Stimulated activated effector memory CD8-positive, alpha-beta T cell treated with anti-CD3 and anti-CD28 coated beads, Interleukin-12 subunit alpha, Interleukin-12 subunit beta, amount 100 ng/mL, for 72 hours (primary cell): Measurements from ENCODE around the gene CAD.
"Not testable (repeated sequence)": the region's sequence is repeated elsewhere in the genome, so short reads cannot be mapped to it uniquely, and the experiment has no call there.

Source experiments
- ATAC-seq: fragments of 150-1000 bp; cut with Tn5 transposase; 2 replicates; pipeline ENCODE4 v1.10.0; 2021
- DNase-seq, 2 donors: peaks; one replicate each; pipeline ENCODE4 v3.0.0; 2021 to 2022; ENCODE audit warnings: low spot score in 2 of 2
- H3K27ac Mint-ChIP-seq: one replicate; pipeline ENCODE4 v1.8.0; 2022; ENCODE audit warnings: mild to moderate bottlenecking, mixed read lengths
- H3K36me3 Mint-ChIP-seq: one replicate; pipeline ENCODE4 v1.8.0; 2022; ENCODE audit warnings: mild to moderate bottlenecking, mixed read lengths
- H3K4me1 Mint-ChIP-seq: one replicate; pipeline ENCODE4 v1.8.0; 2022; ENCODE audit warnings: mixed read lengths
- H3K4me3 Mint-ChIP-seq: one replicate; pipeline ENCODE4 v1.8.0; 2022; ENCODE audit warnings: mild to moderate bottlenecking, mixed read lengths
- H3K9me3 Mint-ChIP-seq: one replicate; pipeline ENCODE4 v1.8.0; 2022; ENCODE audit warnings: mixed read lengths

Gene CAD

GRCh38 chr2:27217173-27218121 is at the start of gene CAD:
TSS of gene CAD (plus strand) at chr2:27217369. CDS start at chr2:27217552, 183 bp downstream.
- H3K4me1 Mint-ChIP-seq, result peaks cover 40% of the 10 kb centered on the region

GRCh38 chr2:27170581-27171337 is 46.4 kb upstream of the CAD start:
- Mint-ChIP-seq H3K4me1 (no peaks in the 10 kb centered on the region), H3K36me3 (no peaks in the 10 kb centered on the region), H3K9me3 (no peaks in the 10 kb centered on the region), H3K27ac (no peak overlapping the region), H3K4me3 (peak overlapping the region; percentile 6)
- ATAC-seq, result no peak
- no peak for DNase-seq

More at GRCh38 chr2:27217173-27218121, at the start of gene CAD:
- Mint-ChIP-seq H3K36me3 (peaks cover 90% of the 10 kb centered on the region), H3K27ac (peak within 1 kb of the TSS; percentile 97), H3K9me3 (no peaks in the 10 kb centered on the region), H3K4me3 (peak within 1 kb of the TSS; percentile 99)
- DNase-seq, result peak; percentile 74 to 90
- peak; percentile 91 for ATAC-seq

- no peaks in the 10 kb centered on the region for H3K36me3 Mint-ChIP-seq
- no peak overlapping the region for H3K4me3 Mint-ChIP-seq
- H3K27ac Mint-ChIP-seq, result no peak overlapping the region
- H3K9me3 Mint-ChIP-seq, result no peaks in the 10 kb centered on the region
- DNase-seq (no peak), ATAC-seq (no peak)
- H3K4me1 Mint-ChIP-seq, result no peaks in the 10 kb centered on the region
Observed at GRCh38 chr2:27171351-27171848, 45.8 kb upstream of the CAD start.

- no peaks in the 10 kb centered on the region for H3K9me3 Mint-ChIP-seq
- ATAC-seq, result no peak
- H3K4me1 Mint-ChIP-seq, result no peaks in the 10 kb centered on the region
- no peak overlapping the region for H3K27ac Mint-ChIP-seq
- no peak for DNase-seq
- H3K36me3 Mint-ChIP-seq, result no peaks in the 10 kb centered on the region
- no peak overlapping the region for H3K4me3 Mint-ChIP-seq
Observed at GRCh38 chr2:27174638-27175037, 42.5 kb upstream of the CAD start.

- H3K27ac Mint-ChIP-seq, result no peak overlapping the region
- H3K36me3 Mint-ChIP-seq, result no peaks in the 10 kb centered on the region
- ATAC-seq, result no peak
- no peak overlapping the region for H3K4me3 Mint-ChIP-seq
- H3K9me3 Mint-ChIP-seq, result no peaks in the 10 kb centered on the region
- H3K4me1 Mint-ChIP-seq, result no peaks in the 10 kb centered on the region
- DNase-seq, result no peak
Observed at GRCh38 chr2:27175330-27175729, 41.8 kb upstream of the CAD start.

GRCh38 chr2:27175781-27176180 is 41.4 kb upstream of the CAD start:
- not testable (repeated sequence) for ATAC-seq, H3K36me3 Mint-ChIP-seq, H3K9me3 Mint-ChIP-seq, H3K4me1 Mint-ChIP-seq, DNase-seq, H3K27ac Mint-ChIP-seq, H3K4me3 Mint-ChIP-seq

- no peak for DNase-seq
- no peaks in the 10 kb centered on the region for H3K9me3 Mint-ChIP-seq
- ATAC-seq, result no peak
- no peaks in the 10 kb centered on the region for H3K36me3 Mint-ChIP-seq
- H3K4me1 Mint-ChIP-seq, result no peaks in the 10 kb centered on the region
- no peak overlapping the region for H3K4me3 Mint-ChIP-seq
- no peak overlapping the region for H3K27ac Mint-ChIP-seq
Observed at GRCh38 chr2:27177441-27178351, 39.5 kb upstream of the CAD start.

- Mint-ChIP-seq H3K27ac (no peak overlapping the region), H3K4me1 (no peaks in the 10 kb centered on the region), H3K4me3 (no peak overlapping the region), H3K36me3 (no peaks in the 10 kb centered on the region), H3K9me3 (no peaks in the 10 kb centered on the region)
- no peak for ATAC-seq
- no peak for DNase-seq
Observed at GRCh38 chr2:27178469-27178868, 38.7 kb upstream of the CAD start.

GRCh38 chr2:27179344-27180000 is 37.7 kb upstream of the CAD start:
- H3K9me3 Mint-ChIP-seq, result no peaks in the 10 kb centered on the region
- DNase-seq (no peak), ATAC-seq (no peak)
- H3K4me1 Mint-ChIP-seq, result no peaks in the 10 kb centered on the region
- no peak overlapping the region for H3K27ac Mint-ChIP-seq
- no peak overlapping the region for H3K4me3 Mint-ChIP-seq
- H3K36me3 Mint-ChIP-seq, result no peaks in the 10 kb centered on the region

- H3K9me3 Mint-ChIP-seq, result no peaks in the 10 kb centered on the region
- no peak overlapping the region for H3K27ac Mint-ChIP-seq
- no peak for ATAC-seq
- no peaks in the 10 kb centered on the region for H3K36me3 Mint-ChIP-seq
- H3K4me1 Mint-ChIP-seq, result no peaks in the 10 kb centered on the region
- H3K4me3 Mint-ChIP-seq, result no peak overlapping the region
- DNase-seq, result no peak
Observed at GRCh38 chr2:27182346-27182745, 34.8 kb upstream of the CAD start.

- Mint-ChIP-seq H3K4me1 (no peaks in the 10 kb centered on the region), H3K27ac (no peak overlapping the region), H3K4me3 (no peak overlapping the region), H3K9me3 (no peaks in the 10 kb centered on the region), H3K36me3 (no peaks in the 10 kb centered on the region)
- DNase-seq, result no peak
- ATAC-seq, result peak; percentile 44
Observed at GRCh38 chr2:27184115-27184514, 33.1 kb upstream of the CAD start.

- no peak for DNase-seq
- no peak for ATAC-seq
- no peak overlapping the region for H3K27ac Mint-ChIP-seq
- H3K36me3 Mint-ChIP-seq, result no peaks in the 10 kb centered on the region
- H3K9me3 Mint-ChIP-seq, result no peaks in the 10 kb centered on the region
- H3K4me1 Mint-ChIP-seq, result no peaks in the 10 kb centered on the region
- H3K4me3 Mint-ChIP-seq, result no peak overlapping the region
Observed at GRCh38 chr2:27185331-27186026, 31.7 kb upstream of the CAD start.

GRCh38 chr2:27186613-27187345 is 30.4 kb upstream of the CAD start:
- Mint-ChIP-seq H3K27ac (no peak overlapping the region), H3K4me3 (no peak overlapping the region), H3K4me1 (no peaks in the 10 kb centered on the region), H3K36me3 (no peaks in the 10 kb centered on the region), H3K9me3 (no peaks in the 10 kb centered on the region)
- no peak for ATAC-seq
- no peak for DNase-seq
